Retinal pigment epithelial cell (primary cell): Measurements from ENCODE around the gene AHCYL2.

Experiments used
- DNase-seq: peaks from one replicate; pipeline ENCODE4 v3.0.0-alpha.2; 2010; ENCODE audit warnings: low read depth
- H3K4me3 ChIP-seq: 2 replicates; pipeline ENCODE4 v1.5.1; 2011; ENCODE audit warnings: mild to moderate bottlenecking, low read length, control low read depth, moderate library complexity
- TF ChIP-seq, protein P1 (sequence below): conservative IDR thresholded peaks from 2 replicates; pipeline ENCODE4 v1.5.1; 2011; ENCODE audit warnings: low read depth, low read length, control low read depth, inconsistent platforms

Gene AHCYL2

GRCh38 chr7:129315960-129316359 lies 91.1 kb downstream of the AHCYL2 start:
- TF ChIP-seq, protein P1, sequence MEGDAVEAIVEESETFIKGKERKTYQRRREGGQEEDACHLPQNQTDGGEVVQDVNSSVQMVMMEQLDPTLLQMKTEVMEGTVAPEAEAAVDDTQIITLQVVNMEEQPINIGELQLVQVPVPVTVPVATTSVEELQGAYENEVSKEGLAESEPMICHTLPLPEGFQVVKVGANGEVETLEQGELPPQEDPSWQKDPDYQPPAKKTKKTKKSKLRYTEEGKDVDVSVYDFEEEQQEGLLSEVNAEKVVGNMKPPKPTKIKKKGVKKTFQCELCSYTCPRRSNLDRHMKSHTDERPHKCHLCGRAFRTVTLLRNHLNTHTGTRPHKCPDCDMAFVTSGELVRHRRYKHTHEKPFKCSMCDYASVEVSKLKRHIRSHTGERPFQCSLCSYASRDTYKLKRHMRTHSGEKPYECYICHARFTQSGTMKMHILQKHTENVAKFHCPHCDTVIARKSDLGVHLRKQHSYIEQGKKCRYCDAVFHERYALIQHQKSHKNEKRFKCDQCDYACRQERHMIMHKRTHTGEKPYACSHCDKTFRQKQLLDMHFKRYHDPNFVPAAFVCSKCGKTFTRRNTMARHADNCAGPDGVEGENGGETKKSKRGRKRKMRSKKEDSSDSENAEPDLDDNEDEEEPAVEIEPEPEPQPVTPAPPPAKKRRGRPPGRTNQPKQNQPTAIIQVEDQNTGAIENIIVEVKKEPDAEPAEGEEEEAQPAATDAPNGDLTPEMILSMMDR, result no peak

GRCh38 chr7:129317450-129317849 lies 92.6 kb downstream of the AHCYL2 start:
- DNase-seq, result no peak
- TF ChIP-seq, protein P1, result no peak
- no peak overlapping the region for H3K4me3 ChIP-seq

More at GRCh38 chr7:129315960-129316359, 91.1 kb downstream of the AHCYL2 start:
- H3K4me3 ChIP-seq, result no peak overlapping the region
- no peak for DNase-seq

DNA sequence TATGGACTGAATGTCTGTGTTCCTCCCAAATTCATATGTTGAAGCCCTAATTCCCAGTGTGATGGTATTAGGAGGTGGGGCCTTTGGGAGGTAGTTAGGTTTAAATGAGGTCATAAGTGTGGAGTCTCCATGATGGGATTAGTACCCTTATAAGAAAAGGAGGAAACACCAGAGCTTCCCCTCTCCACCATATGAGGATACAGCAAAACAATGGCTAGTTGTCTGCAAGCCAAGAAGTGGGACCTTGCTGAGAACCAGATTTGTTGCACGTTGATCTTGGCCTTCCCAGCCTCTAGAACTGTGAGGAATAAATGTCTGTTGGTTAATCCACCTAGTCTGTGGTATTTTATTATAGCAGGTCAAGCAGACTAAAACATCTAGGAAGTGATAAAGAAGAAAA lies 102.2 kb downstream of the AHCYL2 start:
- TF ChIP-seq, protein P1, result no peak
- DNase-seq, result no peak
- no peak overlapping the region for H3K4me3 ChIP-seq

DNA sequence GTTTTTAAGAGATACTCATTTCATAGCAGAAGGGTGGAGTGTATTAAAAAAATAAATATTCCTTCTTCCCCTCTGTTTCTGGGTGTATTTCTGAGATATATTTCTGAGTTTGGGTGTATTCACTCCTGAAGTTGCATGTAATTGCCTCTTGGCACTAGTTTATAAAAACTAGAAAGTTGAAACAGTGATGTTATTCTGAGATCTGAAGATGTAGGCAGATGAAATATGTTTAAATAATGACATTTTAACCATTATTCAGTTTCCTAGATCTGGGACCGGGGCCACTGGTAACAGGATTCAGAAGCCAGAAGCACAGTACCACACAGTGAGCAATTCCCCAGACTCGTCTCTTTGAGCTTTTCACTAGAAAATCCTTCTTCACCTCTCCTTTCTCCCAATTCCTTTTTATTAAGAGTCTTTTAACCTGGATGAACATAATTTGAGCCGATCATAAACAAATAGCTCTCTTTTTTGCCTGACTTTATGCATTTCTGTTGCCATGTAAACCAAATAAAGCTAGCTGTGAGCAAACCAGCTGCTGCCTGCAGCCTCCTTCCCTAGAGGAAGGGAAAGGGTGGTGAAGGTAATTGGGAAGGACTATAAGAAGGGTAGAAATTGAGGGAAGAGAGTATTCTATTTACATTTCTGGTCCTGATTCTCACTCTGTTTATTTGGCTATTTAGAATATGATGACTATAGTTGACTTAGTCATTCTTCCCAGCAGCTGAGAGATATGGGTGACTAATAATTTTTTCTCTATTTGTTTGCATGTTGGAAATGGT lies 107.6 kb downstream of the AHCYL2 start:
- DNase-seq, result no peak
- no peak overlapping the region for H3K4me3 ChIP-seq
- TF ChIP-seq, protein P1, result no peak

DNA sequence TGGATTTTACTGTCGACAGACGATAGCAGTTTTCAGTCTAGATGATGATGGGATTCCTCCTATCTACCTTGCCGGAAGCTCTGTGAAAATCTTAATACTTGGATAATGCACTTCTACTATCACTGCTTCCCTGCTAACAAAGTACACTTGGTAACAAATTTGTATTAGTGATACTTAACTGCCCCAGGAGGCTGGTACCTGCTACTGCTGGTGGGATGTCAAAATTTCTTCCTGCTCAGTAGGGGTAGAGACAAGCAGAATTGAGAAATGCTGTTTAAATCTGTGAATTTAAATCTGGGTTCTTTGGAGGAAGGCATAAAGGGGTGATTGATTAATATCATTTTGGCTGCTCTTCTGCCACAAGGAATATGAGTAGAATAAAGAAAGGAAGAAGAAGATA lies 109.6 kb downstream of the AHCYL2 start:
- DNase-seq, result no peak
- H3K4me3 ChIP-seq, result no peak overlapping the region
- TF ChIP-seq, protein P1, result no peak

- H3K4me3 ChIP-seq, result no peak overlapping the region
- TF ChIP-seq, protein P1, result no peak
- no peak for DNase-seq
These were observed 113.6 kb downstream of the AHCYL2 start for GRCh38 chr7:129338450-129338849.

- no peak for DNase-seq
- no peak overlapping the region for H3K4me3 ChIP-seq
- TF ChIP-seq, protein P1, result no peak
These were observed 116.4 kb downstream of the AHCYL2 start for GRCh38 chr7:129341212-129341611.
